Subcutaneous adipose tissue (tissue), 4 donors: ENCODE measurements around the gene SPINDOC. TPM values are rescaled to one million over a fixed set of nuclear protein-coding genes. Genes with fewer than 3 reads are reported as not detected.

ENCODE experiments used
- CTCF ChIP-seq: fragments of 450-650 bp; IDR thresholded peaks from one replicate; pipeline ENCODE4 v1.5.1; 2016; ENCODE audit warnings: low read depth, mild to moderate bottlenecking, control low read depth, antibody characterized with exemption, moderate library complexity
- total RNA-seq, 4 donors: library from RNA; depleted of rRNA; stranded (reverse); fragments of >200 nt; gene quantifications; one replicate each; pipeline ENCODE4 v1.1.0, GENCODE V29; 2016

SPINDOC gene
- total RNA-seq, 4 donors from 2014 or later: 4.6 to 7.3 (median 5.0) TPM

GRCh38 chr11:63795066-63795465 is 18.2 kb upstream of the SPINDOC start:
- TF ChIP-seq CTCF: no peak

GRCh38 chr11:63800921-63801320 is 12.3 kb upstream of the SPINDOC start:
- TF ChIP-seq CTCF: no peak

GRCh38 chr11:63802637-63803414 is 10.4 kb upstream of the SPINDOC start:
- TF ChIP-seq CTCF: no peak

- no peak for TF ChIP-seq CTCF
Observed at GRCh38 chr11:63804259-63804658, 9.0 kb upstream of the SPINDOC start.

- no peak for TF ChIP-seq CTCF
Observed at GRCh38 chr11:63805844-63806415, 7.3 kb upstream of the SPINDOC start.

- TF ChIP-seq CTCF: no peak
Observed at GRCh38 chr11:63811522-63811921, 1.7 kb upstream of the SPINDOC start.

- TF ChIP-seq CTCF: no peak
Observed at GRCh38 chr11:63813563-63814382, 517 bp downstream of the SPINDOC start.
